HG03066 (cell line): ENCODE results near the gene SUN3.
"Not testable (repeated sequence)": the region's sequence is repeated elsewhere in the genome, so short reads cannot be mapped to it uniquely, and the experiment has no call there.

Source experiments
- ATAC-seq: cut with Tn5 transposase; IDR thresholded peaks from one replicate; pipeline ENCODE4 v1.9.1; 2021; ENCODE audit warnings: low read depth; ENCODE audit not compliant: unreplicated experiment

SUN3 gene

DNA sequence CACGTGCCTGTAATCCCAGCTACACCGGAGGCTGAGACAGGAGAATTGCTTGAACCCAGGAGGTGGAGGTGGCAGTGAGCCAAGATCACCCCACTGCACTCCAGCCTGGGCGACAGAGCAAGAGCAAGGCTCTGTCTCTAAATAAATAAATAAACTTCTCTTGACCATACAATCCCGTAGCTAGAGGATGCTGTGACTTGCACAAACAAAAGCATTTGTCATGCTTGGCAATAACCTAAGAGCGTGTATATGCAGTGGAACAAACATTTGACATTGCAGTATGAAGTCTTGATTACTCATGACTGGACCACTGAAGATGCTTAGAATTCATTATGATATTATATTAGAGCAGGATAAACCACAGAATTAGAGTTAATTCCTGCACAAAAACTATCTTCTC lies 5.0 kb upstream of the SUN3 start:
- ATAC-seq: no peak

DNA sequence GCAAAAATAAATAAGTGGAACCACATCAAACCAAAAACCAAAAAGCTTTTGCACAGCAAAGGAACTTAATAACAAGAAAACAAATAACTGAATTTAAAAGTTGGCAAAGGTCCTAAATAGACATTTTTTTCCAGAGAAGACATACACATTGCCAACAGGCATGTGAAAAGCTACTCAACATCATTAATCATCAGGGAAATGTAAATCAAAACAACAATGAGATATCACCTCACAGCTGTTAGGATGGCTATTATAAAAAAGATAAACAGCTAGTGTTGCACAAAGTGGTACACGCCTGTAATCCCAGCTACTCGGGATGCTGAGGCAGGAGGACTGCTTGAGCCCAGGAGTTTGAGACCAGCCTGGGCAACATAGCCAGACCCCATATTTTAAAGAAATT lies 2.2 kb upstream of the SUN3 start:
- no peak for ATAC-seq

DNA sequence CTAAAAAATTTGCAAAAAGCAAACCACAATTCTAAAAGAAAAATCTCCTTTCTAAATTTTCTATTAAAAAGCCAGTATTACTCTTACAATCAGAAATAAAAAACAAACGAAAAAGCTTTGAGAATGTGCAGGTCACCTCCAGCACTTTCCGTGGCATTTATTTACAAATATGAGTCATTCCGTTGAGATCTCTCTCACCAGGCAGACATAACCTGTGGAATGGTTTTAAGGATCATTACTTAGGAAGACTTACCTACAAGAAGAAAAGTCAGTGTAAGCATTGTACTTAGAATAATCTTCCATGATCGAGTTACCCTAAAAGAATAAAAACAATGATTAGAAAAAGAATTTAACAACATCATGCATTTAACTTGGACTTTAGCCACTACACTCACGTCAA lies 3.3 kb downstream of the SUN3 start:
- no peak for ATAC-seq

DNA sequence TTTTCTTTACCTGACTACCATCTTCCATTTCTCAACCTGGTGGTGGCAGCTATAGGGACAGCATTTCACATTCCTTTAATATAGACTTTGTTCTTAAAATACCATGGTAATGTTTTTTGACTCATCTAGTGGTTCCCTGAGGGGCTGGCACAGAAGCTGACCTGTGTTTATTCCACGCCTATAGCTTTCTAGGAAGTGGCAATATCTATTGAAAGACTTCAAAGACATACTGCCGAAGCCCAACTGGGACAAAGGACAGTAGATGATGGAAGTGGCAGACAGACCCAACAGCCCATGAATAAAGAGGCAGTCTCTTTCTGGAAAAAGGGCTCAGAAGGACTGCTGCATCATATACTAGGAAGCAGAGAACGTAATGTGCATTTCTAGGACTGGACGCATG lies 11.2 kb downstream of the SUN3 start:
- no peak for ATAC-seq

DNA sequence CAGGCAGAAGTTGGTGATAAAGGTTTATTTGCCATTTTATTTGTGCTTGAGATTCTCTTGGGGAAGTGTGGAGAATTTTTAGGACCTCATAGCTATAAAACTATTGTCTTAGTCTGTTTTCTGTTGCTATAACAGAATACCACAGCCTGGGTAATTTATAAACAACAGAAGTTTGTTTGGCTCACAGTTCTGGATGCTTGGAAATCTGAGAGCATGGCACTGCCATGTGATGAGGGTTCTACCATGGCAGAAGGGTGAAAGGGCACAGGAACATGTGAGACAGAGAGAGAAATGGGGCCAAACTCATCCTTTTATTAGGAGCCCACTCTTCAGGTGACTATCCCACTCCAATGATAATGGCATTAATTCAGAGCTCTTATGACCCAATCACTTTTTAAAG lies 12.3 kb downstream of the SUN3 start:
- ATAC-seq: no peak

DNA sequence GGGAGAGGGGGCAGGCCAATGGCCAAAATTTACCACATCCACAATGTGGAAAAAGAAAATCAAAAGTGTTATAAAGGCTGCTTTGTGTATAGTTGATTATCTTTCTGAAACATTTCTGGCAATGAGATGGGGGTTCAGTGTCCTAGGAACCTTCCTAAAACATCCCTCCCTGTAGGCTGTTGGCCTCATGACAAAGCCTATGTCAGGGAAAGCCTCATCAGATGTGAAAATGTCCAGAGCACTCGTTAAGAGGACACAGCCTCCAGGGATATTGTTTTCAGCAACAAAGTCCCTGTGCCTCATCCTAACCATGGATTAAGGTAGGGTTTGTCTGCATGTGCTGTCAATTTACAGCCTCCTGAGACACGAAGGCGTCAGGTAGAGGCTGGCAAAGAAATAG lies 17.0 kb downstream of the SUN3 start:
- no peak for ATAC-seq

DNA sequence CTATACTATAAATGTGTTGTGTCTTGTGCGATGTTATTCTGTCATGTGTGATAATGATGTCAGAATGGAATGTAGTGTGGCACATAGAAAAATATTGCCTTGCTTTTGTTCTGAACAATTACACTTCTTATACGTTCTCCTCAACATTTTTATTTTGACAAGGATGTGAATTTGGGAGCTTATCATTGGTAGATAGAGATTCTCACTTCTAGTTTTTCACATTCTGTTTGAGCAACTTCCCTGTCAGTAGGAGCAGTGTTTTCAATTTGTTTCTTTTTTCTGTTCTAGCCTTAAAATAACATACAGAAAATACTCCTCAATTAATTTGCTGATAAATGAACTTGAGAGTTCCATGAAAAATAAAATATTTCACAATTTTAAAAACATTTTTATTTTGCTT lies 17.6 kb downstream of the SUN3 start:
- no peak for ATAC-seq

GRCh38 chr7:48009954-48010353 lies 19.0 kb downstream of the SUN3 start:
- no peak for ATAC-seq

DNA sequence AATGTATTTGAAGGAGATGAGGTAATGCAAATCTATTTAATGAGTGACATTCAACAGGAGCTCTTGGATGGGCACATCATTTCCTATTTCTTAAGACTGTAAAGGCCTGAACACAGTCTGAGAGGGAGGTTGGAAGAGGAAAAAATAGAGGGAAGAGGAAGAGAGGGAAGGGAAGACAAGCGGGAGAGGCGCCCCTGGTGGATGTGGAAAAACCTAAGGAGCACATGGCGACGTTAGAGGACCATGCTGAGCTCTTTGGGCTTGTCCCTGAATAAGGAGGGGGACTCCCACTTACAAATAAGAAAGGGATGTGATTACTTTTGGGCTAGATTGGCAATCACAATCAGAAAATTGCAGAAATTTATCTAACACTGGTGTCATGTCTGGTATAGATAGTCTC lies 19.6 kb downstream of the SUN3 start:
- no peak for ATAC-seq

GRCh38 chr7:48006866-48007265 lies 22.0 kb downstream of the SUN3 start:
- no peak for ATAC-seq

GRCh38 chr7:48004638-48005037 lies 24.3 kb downstream of the SUN3 start:
- no peak for ATAC-seq

GRCh38 chr7:48004032-48004431 lies 24.9 kb downstream of the SUN3 start:
- no peak for ATAC-seq

DNA sequence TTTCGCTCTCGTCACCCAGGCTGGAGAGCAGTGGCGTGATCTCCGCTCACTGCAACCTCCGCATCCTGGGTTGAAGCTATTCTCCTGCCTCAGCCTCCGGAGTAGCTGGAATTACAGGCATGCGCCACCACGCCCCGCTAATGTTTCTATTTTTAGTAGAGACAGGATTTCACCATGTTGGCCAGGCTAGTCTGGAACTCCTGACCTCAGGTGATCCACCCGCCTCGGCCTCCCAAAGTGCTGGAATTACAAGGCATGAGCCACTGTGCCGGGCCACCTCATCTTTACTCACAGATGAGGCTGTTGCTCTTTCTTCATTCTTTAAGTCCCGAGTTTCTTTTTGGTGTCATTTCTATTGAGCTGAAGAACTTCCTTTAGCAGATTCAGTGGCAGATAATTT lies 28.7 kb downstream of the SUN3 start:
- not testable (repeated sequence) for ATAC-seq

- ATAC-seq: no peak
Observed at GRCh38 chr7:47999413-47999812, 29.5 kb downstream of the SUN3 start.

DNA sequence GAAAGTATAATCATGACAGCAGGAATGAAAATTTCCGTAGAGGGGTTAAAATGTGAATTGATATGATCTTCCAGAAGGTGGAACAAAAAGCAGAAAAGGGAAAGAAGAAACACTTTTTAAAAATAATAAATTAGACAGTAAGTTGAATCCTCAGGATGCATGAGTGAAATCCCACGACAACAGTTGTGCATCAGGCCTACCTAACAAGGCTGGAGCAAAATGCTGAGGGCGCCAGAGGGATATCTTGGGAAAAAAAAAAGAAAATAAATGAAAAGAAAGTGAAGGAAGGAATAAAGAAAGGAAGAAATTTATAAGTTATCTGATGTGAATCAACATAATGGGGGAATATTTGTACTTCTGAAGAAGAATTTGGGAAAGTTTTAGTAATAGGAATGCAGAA lies 36.5 kb downstream of the SUN3 start:
- no peak for ATAC-seq

DNA sequence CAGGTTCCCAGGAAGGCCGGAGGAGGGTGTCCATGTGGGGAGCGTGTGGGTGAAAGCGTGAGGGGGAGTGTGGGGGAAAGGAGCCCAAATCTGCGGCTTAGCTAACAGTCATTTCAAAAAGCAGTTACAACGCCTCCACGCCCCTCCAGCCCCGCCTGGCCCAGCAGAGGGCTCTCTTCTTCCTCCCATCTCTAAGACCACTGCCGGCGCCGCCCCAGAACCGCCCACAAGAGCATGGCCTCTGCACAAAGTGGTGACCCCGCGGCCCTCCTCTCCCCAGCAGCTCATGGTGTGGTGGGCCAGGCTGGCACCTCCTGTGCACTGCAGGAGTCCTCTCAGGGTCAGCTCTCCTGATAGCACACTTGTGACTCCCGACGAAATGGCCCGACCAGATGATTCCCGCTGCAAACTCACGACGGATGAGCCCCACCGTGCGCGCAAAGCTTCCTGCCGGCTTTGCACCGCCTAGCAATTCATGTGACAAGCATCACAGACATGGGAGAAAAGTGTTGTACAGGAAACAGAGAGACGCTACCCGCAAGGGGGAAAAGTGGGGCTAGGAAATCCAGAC lies 37.1 kb downstream of the SUN3 start:
- peak; percentile 98 for ATAC-seq

DNA sequence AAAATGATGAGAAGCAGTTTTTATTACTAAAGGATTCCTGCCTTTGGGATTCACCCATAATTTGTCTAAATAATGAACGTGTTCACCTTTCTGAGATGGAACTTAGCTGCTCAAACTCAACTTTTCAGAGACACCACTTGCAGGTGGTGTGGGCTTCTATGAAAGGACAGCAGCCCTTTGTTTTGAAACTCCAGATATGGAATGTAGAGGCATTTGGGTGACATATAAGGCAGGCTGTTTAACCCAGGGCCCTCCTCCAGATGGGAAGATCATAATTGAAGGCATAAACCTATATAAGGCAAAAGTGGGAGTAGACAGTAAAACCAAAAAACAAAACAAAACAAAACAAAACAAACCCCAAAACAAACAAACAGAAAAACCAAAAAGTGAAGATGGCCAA lies 37.6 kb downstream of the SUN3 start:
- no peak for ATAC-seq

GRCh38 chr7:47990592-47990991 lies 38.3 kb downstream of the SUN3 start:
- no peak for ATAC-seq

DNA sequence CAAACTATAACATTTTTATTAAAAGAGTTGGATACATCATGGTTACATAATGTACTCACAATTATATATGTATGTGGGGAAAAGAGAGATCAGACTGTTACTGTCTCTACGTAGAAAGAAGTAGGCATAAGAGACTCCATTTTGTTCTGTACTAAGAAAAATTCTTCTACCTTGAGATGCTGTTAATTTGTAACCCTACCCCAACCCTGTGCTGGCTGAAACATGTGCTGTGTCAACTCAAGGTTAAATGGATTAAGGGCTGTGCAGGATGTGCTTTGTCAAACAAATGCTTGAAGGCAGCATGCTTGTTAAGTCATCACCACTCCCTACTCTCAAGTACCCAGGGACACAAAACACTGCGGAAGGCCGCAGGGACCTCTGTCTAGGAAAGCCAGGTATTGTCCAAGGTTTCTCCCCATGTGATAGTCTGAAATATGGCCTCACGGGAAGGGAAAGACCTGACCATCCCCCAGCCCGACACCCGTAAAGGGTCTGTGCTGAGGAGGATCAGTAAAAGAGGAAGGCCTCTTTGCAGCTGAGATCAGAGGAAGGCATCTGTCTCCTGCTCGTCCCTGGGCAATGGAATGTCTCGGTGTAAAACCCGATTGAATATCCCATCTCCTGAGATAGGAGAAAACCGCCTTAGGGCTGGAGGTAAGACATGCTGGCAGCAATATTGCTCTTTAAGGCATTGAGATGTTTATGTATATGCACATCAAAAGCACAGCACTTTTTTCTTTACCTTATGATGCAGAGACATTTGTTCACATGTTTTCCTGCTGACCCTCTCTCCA lies 39.1 kb downstream of the SUN3 start:
- not testable (repeated sequence) for ATAC-seq

DNA sequence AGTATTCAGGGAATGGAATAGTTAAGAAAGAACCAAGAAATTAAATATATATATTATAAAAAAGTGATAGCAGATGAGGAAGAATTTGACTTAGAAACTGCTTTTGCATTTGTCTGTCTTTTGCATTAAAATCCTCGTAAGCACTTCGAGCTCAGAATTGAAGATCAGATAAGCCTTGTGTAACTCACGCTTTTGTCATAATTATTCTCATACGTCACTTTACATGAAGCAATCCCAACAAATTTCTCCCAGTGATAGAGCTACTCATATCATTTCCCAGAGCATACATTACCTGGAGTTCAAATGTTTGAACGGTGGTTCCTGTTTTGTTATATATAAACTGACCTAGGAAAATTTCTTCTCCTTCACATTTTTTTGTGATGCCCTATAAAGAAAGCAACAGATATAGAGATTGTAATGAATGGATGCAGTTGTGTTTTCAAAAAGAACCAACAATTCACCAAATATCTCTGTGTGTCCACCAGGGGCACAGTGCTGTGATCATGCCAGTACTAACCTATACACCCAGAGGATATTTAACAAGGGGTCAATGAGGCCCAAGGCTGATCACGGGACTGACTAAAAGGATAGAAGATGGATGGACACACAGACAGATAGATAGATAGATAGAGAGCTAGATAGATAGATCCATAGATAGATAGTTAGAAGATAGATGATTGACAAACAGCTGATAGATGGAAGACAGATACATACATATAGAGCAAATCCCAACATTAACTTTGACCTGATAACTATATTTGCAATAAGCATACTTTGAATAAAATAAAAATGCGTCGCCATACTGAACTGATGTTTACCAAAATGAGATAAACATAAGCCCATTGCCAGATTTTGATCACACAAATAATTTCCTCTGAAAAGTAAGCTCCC lies 40.2 kb downstream of the SUN3 start:
- no peak for ATAC-seq

- no peak for ATAC-seq
Observed at GRCh38 chr7:47982610-47983009, 46.3 kb downstream of the SUN3 start.

DNA sequence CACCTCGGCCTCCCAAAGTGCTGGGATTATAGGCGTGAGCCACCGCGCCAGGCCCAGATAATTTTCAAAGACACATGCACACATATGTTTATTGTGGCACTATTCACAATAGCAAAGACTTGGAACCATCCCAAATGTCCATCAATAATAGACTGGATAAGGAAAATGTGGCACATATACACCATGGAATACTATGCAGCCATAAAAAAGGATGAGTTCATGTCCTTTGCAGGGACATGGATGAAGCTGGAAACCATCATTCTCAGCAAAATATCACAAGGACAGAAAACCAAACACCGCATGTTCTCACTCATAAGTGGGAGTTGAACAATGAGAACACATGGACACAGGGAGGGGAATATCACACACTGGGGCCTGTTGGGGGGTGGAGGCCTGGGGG lies 48.3 kb downstream of the SUN3 start:
- ATAC-seq: not testable (repeated sequence)
